Prostate gland (tissue), 2 donors: Measurements from ENCODE around the gene APC. TPM values are rescaled to one million over a fixed set of nuclear protein-coding genes. Genes with fewer than 3 reads are reported as not detected.

Experiments
- DNase-seq: peaks from one replicate; pipeline ENCODE4 v3.0.0-alpha.2; 2019; ENCODE audit warnings: low spot score
- H3K27ac ChIP-seq, 2 donors: fragments of 200-600 bp; sonication (generic); 2 replicates each; pipeline ENCODE4 v1.5.1; 2017 to 2019
- H3K27me3 ChIP-seq: fragments of 200-600 bp; sonication (generic); replicated peaks from 2 replicates; pipeline ENCODE4 v1.5.1; 2019; ENCODE audit not compliant: insufficient read depth
- H3K36me3 ChIP-seq, 2 donors: fragments of 200-600 bp; sonication (generic); 1 replicate in 1 of 2; 2 replicates in 1 of 2; pipeline versions ENCODE4 v1.5.1 to v1.8.1; 2017 to 2019
- H3K4me1 ChIP-seq: fragments of 200-600 bp; sonication (generic); replicated peaks from 2 replicates; pipeline ENCODE4 v1.5.1; 2019
- H3K4me3 ChIP-seq, 2 donors: fragments of 200-600 bp; sonication (generic); 2 replicates each; pipeline ENCODE4 v1.5.1; 2017 to 2019
- H3K9me3 ChIP-seq: fragments of 200-600 bp; sonication (generic); 2 replicates; pipeline ENCODE4 v1.5.1; 2017
- CTCF ChIP-seq, 4 experiments: fragments of 200-600 bp in 2 of 4; fragments of 450-650 bp in 2 of 4; sonication (generic) in 2 of 4; IDR thresholded peaks; 1 replicate in 3 of 4; 2 replicates in 1 of 4; pipeline ENCODE4 v1.5.1; 2016 to 2019; ENCODE audit warnings: antibody characterized with exemption in 4 of 4, mild to moderate bottlenecking in 2 of 4, moderate library complexity in 2 of 4
- POLR2A ChIP-seq: fragments of 450-650 bp; IDR thresholded peaks from one replicate; pipeline ENCODE4 v1.6.1; 2016; ENCODE audit warnings: antibody characterized with exemption, mild to moderate bottlenecking
- POLR2AphosphoS5 ChIP-seq: sonication (generic); formaldehyde crosslinking; IDR thresholded peaks from one replicate; pipeline ENCODE4 v1.6.1; 2017; ENCODE audit warnings: antibody characterized with exemption
- WGBS: methylation state at CpG from one replicate; pipeline ENCODE4 v1.1.5; 2018; 5-methylcytosine and 5-hydroxymethylcytosine counted together
- intact Hi-C: fragments of 100-400 bp; cut with DNase I; formaldehyde crosslinking; loops from one replicate; pipeline ENCODE4 v1.14.2; 2022
- total RNA-seq, 2 donors: library from RNA; depleted of rRNA; stranded (reverse); fragments of >200 nt; gene quantifications; one replicate each; pipeline ENCODE4 v1.1.0, GENCODE V29; 2016

Gene APC
- total RNA-seq, 2 donors from 2014 or later = 37.6 to 84.1 TPM

GRCh38 chr5:112823181-112823580 is 85.5 kb downstream of the APC start:
- no peaks in the 10 kb centered on the region for H3K27me3 ChIP-seq
- no peaks in the 10 kb centered on the region for H3K9me3 ChIP-seq
- no peak overlapping the region for H3K4me3 ChIP-seq
- H3K27ac ChIP-seq = peak overlapping the region in 1 of 2 donors; percentile 45
- no peak for DNase-seq
- no peaks in the 10 kb centered on the region for H3K36me3 ChIP-seq
- whole genome bisulfite sequencing = 88% methylated on average over 2 of the region's 2 CpGs
- intact Hi-C loops = no loop called here
- peaks cover 4% of the 10 kb centered on the region for H3K4me1 ChIP-seq
- TF ChIP-seq POLR2AphosphoS5 (no peak), CTCF (IDR thresholded peaks at IDR 0.05) (no peak), POLR2A (no peak)

GRCh38 chr5:112823656-112824055 is 86.0 kb downstream of the APC start:
- H3K4me3 ChIP-seq = no peak overlapping the region
- 62% methylated on average over 2 of the region's 2 CpGs for WGBS
- intact Hi-C loops = no loop called here
- H3K36me3 ChIP-seq = no peaks in the 10 kb centered on the region
- no peaks in the 10 kb centered on the region for H3K9me3 ChIP-seq
- TF ChIP-seq CTCF (IDR thresholded peaks at IDR 0.05) (no peak), POLR2A (no peak), POLR2AphosphoS5 (peak; percentile 44)
- H3K27me3 ChIP-seq = no peaks in the 10 kb centered on the region
- peak overlapping the region in 1 of 2 donors; percentile 45 for H3K27ac ChIP-seq
- peak; percentile 23 for DNase-seq
- H3K4me1 ChIP-seq = peaks cover 4% of the 10 kb centered on the region

GRCh38 chr5:112824197-112824596 is 86.5 kb downstream of the APC start:
- Histone ChIP-seq H3K36me3 (no peaks in the 10 kb centered on the region), H3K27me3 (no peaks in the 10 kb centered on the region), H3K27ac (peak overlapping the region in 1 of 2 donors; percentile 45), H3K4me3 (no peak overlapping the region), H3K9me3 (no peaks in the 10 kb centered on the region), H3K4me1 (peaks cover 4% of the 10 kb centered on the region)
- TF ChIP-seq CTCF (IDR thresholded peaks at IDR 0.05) (no peak), POLR2A (no peak), POLR2AphosphoS5 (no peak)
- no peak for DNase-seq
- intact Hi-C loops = no loop called here

- TF ChIP-seq CTCF (IDR thresholded peaks at IDR 0.05) = no peak
- TF ChIP-seq POLR2AphosphoS5 = no peak
- no peak for TF ChIP-seq POLR2A
- DNase-seq = no peak
- Histone ChIP-seq H3K27me3 (no peaks in the 10 kb centered on the region), H3K4me3 (no peak overlapping the region), H3K4me1 (no peaks in the 10 kb centered on the region), H3K27ac (no peak overlapping the region), H3K36me3 (no peaks in the 10 kb centered on the region), H3K9me3 (no peaks in the 10 kb centered on the region)
- 94% methylated on average over 2 of the region's 2 CpGs for WGBS
- intact Hi-C loops = no loop called here
These were observed 92.7 kb downstream of the APC start for GRCh38 chr5:112830378-112830777.

- TF ChIP-seq POLR2A = no peak
- no peak for TF ChIP-seq CTCF (IDR thresholded peaks at IDR 0.05)
- TF ChIP-seq POLR2AphosphoS5 = no peak
- WGBS = 95% methylated on average over 13 of the region's 13 CpGs
- DNase-seq = no peak
- no peaks in the 10 kb centered on the region for H3K27me3 ChIP-seq
- no peaks in the 10 kb centered on the region for H3K4me1 ChIP-seq
- no peaks in the 10 kb centered on the region for H3K9me3 ChIP-seq
- no peak overlapping the region for H3K27ac ChIP-seq
- intact Hi-C loops = no loop called here
- H3K36me3 ChIP-seq = no peaks in the 10 kb centered on the region
- no peak overlapping the region for H3K4me3 ChIP-seq
These were observed 96.3 kb downstream of the APC start for GRCh38 chr5:112833971-112834370.
